ENCODE results near the gene VIPAS39.

- TF ChIP-seq CTCF (optimal IDR thresholded peaks at IDR 0.05 in 1 of 3, IDR thresholded peaks at IDR 0.05 in 1 of 3, conservative IDR thresholded peaks at IDR 0.05 in 1 of 3; ENCODE audit: extremely low read depth in 1 of 3, insufficient read depth in 2 of 3, low read length in 3 of 3) (no peak), EZH2 (IDR thresholded peaks at IDR 0.05; ENCODE audit: low read length) (no peak)
Measured at GRCh38 chr14:77489041-77489440, 31.6 kb upstream of the VIPAS39 start.

All from keratinocyte (primary cell).